Glutamatergic neuron (in vitro differentiated cells): Measurements from ENCODE around the gene C1D. TPM values are rescaled to one million over a fixed set of nuclear protein-coding genes. Genes with fewer than 3 reads are reported as not detected.

Experiments used
- DNase-seq: peaks from one replicate; pipeline ENCODE4 v3.0.0; 2022
- H3K27ac Mint-ChIP-seq: one replicate; pipeline ENCODE4 v1.8.0; 2020; ENCODE audit warnings: mild to moderate bottlenecking, mixed read lengths, inconsistent platforms; ENCODE audit not compliant: unreplicated experiment
- H3K27me3 Mint-ChIP-seq: one replicate; pipeline ENCODE4 v1.8.0; 2020; ENCODE audit warnings: mild to moderate bottlenecking, moderate library complexity, mixed read lengths, inconsistent platforms; ENCODE audit not compliant: unreplicated experiment
- H3K36me3 Mint-ChIP-seq: one replicate; pipeline ENCODE4 v1.8.0; 2020; ENCODE audit warnings: mild to moderate bottlenecking, mixed read lengths, inconsistent platforms; ENCODE audit not compliant: unreplicated experiment
- H3K4me1 Mint-ChIP-seq: one replicate; pipeline ENCODE4 v1.8.0; 2020; ENCODE audit warnings: mild to moderate bottlenecking, low read depth, mixed read lengths, inconsistent platforms; ENCODE audit not compliant: unreplicated experiment
- H3K4me3 Mint-ChIP-seq: one replicate; pipeline ENCODE4 v1.8.0; 2020; ENCODE audit warnings: mild to moderate bottlenecking, mixed read lengths, inconsistent platforms; ENCODE audit not compliant: unreplicated experiment
- H3K9me3 Mint-ChIP-seq: one replicate; pipeline ENCODE4 v1.8.0; 2020; ENCODE audit warnings: mild to moderate bottlenecking, moderate library complexity, mixed read lengths, inconsistent platforms; ENCODE audit not compliant: unreplicated experiment
- total RNA-seq: library from RNA; stranded (reverse); fragmentation: NEBNext Ultra II Directional; extraction: Animal tissue kit (Norgen Biotek cat#: 25700); gene quantifications from one replicate; pipeline ENCODE4 v1.2.1, GENCODE V29; 2021; ENCODE audit not compliant: unreplicated experiment
- TF ChIP-seq, protein P1 (sequence below): fragments of 200-600 bp; sonication (generic); IDR thresholded peaks from one replicate; pipeline ENCODE4 v1.5.0; 2021; ENCODE audit not compliant: partially characterized antibody, unreplicated experiment

The C1D gene
- total RNA-seq, 1 donor from 2014 or later: 16.8 TPM

GRCh38 chr2:68094111-68094510, 31.3 kb upstream of the C1D start:
- Mint-ChIP-seq H3K27me3 (no peaks in the 10 kb centered on the region), H3K36me3 (no peaks in the 10 kb centered on the region), H3K4me1 (no peaks in the 10 kb centered on the region), H3K4me3 (no peak overlapping the region), H3K9me3 (no peaks in the 10 kb centered on the region), H3K27ac (no peak overlapping the region)
- no peak for DNase-seq
- TF ChIP-seq, protein P1, sequence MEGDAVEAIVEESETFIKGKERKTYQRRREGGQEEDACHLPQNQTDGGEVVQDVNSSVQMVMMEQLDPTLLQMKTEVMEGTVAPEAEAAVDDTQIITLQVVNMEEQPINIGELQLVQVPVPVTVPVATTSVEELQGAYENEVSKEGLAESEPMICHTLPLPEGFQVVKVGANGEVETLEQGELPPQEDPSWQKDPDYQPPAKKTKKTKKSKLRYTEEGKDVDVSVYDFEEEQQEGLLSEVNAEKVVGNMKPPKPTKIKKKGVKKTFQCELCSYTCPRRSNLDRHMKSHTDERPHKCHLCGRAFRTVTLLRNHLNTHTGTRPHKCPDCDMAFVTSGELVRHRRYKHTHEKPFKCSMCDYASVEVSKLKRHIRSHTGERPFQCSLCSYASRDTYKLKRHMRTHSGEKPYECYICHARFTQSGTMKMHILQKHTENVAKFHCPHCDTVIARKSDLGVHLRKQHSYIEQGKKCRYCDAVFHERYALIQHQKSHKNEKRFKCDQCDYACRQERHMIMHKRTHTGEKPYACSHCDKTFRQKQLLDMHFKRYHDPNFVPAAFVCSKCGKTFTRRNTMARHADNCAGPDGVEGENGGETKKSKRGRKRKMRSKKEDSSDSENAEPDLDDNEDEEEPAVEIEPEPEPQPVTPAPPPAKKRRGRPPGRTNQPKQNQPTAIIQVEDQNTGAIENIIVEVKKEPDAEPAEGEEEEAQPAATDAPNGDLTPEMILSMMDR: no peak

DNA sequence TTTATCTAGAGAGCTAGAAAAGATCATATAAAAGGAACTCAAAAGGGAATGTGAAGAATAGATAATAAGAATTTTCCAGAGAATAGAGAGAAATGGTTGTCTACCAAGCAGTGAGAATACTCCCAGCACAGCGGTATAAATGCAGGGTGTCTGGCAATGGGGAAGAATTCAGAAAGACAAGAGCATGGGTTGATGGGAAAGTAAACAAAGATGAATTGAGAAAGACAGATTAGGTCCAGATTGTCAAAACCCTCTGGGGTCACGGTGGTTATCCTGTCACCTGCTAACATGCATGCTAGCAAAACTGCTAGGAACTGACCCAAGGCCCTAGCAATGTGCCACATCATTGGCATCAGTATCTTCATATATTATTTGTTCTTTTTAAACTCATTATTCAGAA, 30.8 kb upstream of the C1D start:
- H3K4me1 Mint-ChIP-seq: no peaks in the 10 kb centered on the region

GRCh38 chr2:68091439-68092034, 28.7 kb upstream of the C1D start:
- no peaks in the 10 kb centered on the region for H3K27me3 Mint-ChIP-seq

More for the DNA sequence above, 30.8 kb upstream of the C1D start:
- Mint-ChIP-seq H3K4me3 (no peak overlapping the region), H3K36me3 (no peaks in the 10 kb centered on the region), H3K9me3 (no peaks in the 10 kb centered on the region), H3K27me3 (no peaks in the 10 kb centered on the region), H3K27ac (no peak overlapping the region)
- TF ChIP-seq, protein P1: no peak
- no peak for DNase-seq

GRCh38 chr2:68089961-68090360, 27.2 kb upstream of the C1D start:
- Mint-ChIP-seq H3K27ac (no peak overlapping the region), H3K36me3 (no peaks in the 10 kb centered on the region), H3K27me3 (no peaks in the 10 kb centered on the region), H3K9me3 (no peaks in the 10 kb centered on the region), H3K4me1 (no peaks in the 10 kb centered on the region), H3K4me3 (no peak overlapping the region)
- TF ChIP-seq, protein P1: no peak
- no peak for DNase-seq

More at GRCh38 chr2:68091439-68092034, 28.7 kb upstream of the C1D start:
- Mint-ChIP-seq H3K9me3 (no peaks in the 10 kb centered on the region), H3K4me1 (no peaks in the 10 kb centered on the region), H3K4me3 (no peak overlapping the region), H3K27ac (no peak overlapping the region), H3K36me3 (no peaks in the 10 kb centered on the region)
- TF ChIP-seq, protein P1: no peak
- no peak for DNase-seq

- TF ChIP-seq, protein P1: no peak
- no peak overlapping the region for H3K27ac Mint-ChIP-seq
- H3K9me3 Mint-ChIP-seq: no peaks in the 10 kb centered on the region
- H3K27me3 Mint-ChIP-seq: no peaks in the 10 kb centered on the region
- DNase-seq: no peak
- H3K4me1 Mint-ChIP-seq: no peaks in the 10 kb centered on the region
- H3K36me3 Mint-ChIP-seq: no peaks in the 10 kb centered on the region
- H3K4me3 Mint-ChIP-seq: no peak overlapping the region
Measured at GRCh38 chr2:68088940-68089339, 26.1 kb upstream of the C1D start.
